Hair follicular keratinocyte (primary cell): ENCODE data around the gene C22orf23. TPM values are rescaled to one million over a fixed set of nuclear protein-coding genes. Genes with fewer than 3 reads are reported as not detected.

Experiments used
- total RNA-seq: library from RNA; depleted of rRNA; stranded (reverse); fragments of >200 nt; gene quantifications from 2 replicates; pipeline ENCODE4 v1.2.3, GENCODE V29; 2015

C22orf23 gene
- total RNA-seq = not detected in 2 replicates

GRCh38 chr22:37953437-37954179 is at the start of gene C22orf23, which contains the start of gene POLR2F:
TSS of gene C22orf23 (minus strand) at chr22:37953601. CDS start at chr22:37953149, 452 bp downstream.
TSS of gene POLR2F (plus strand) at chr22:37953699. CDS start at chr22:37953788, 89 bp downstream.

GRCh38 chr22:37983860-37984791 is 30.7 kb upstream of the C22orf23 start, which contains the start of gene SOX10:
TSS of gene SOX10 (minus strand) at chr22:37984555. CDS start at chr22:37983784, 771 bp downstream.

DNA sequence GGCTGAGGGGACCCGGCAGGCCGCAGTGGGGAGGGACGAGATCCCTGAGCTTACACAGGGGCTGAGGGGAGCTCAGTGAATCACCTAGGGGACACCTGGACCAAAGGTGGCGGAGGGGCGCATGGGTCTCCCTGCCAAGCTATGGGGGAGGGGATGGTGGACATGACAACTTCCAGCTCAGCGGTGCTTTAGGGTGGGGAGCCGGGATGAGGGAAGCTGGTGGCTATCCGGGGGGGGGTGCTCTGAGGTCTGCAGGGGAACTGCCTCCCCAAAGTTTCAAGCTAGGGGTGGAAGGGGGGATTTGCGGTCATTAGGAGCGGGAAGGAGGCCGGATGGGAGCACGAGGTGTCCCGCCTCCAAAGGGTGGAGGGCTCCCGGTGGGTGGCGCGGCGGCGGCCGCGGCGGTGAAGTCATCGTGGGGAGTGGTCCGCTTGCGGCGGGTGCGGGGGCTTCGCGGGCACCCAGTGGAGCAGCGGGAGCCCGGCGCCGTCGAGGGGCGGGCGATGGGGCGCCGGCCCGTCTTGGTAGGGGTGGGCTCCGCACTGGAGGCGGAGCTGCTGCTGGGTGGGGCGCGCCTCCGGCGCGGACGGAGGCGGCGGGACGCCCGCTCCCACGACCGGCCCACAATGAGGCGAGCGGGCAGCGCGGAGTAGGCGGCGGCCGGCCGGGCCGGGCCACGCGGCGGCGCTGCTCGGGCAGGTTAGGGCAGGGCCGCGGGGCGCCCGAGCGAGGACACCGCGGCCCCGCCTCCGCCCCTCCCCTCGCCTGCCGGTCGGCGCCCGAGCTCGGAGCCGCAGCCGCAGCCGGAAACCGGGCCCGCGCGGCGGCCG is 47.7 kb downstream of the C22orf23 start, which contains the start of gene MICALL1:
Gene MICALL1 (plus strand): TSS at position 764 of the 830 bp plus-strand sequence. CDS start 126 bp downstream, outside the sequence.

Other genes with a start within 250 kb of the C22orf23 start
- gene GCAT, start 145.7 kb downstream of the C22orf23 start, total RNA-seq = 28.8 and 40.2 TPM in 2 replicates
- gene GALR3, start 130.2 kb downstream of the C22orf23 start, total RNA-seq = not detected in 2 replicates
- 41.6 and 43.0 TPM in 2 replicates for gene ANKRD54, start 109.3 kb downstream of the C22orf23 start, total RNA-seq
- gene EIF3L, start 104.2 kb downstream of the C22orf23 start, total RNA-seq = 333 and 393 TPM in 2 replicates
- gene MICALL1, start 47.3 kb downstream of the C22orf23 start, total RNA-seq = 105 and 126 TPM in 2 replicates
- gene POLR2F, start 98 bp upstream of the C22orf23 start, total RNA-seq = 69.7 and 134 TPM in 2 replicates
- not detected in 2 replicates for gene SOX10, start 31.0 kb upstream of the C22orf23 start, total RNA-seq
- 20.2 and 42.6 TPM in 2 replicates for gene PICK1, start 103.8 kb upstream of the C22orf23 start, total RNA-seq
- gene SLC16A8, start 130.6 kb upstream of the C22orf23 start, total RNA-seq = not detected in 2 replicates
- 7.1 and 16.0 TPM in 2 replicates for gene BAIAP2L2, start 157.1 kb upstream of the C22orf23 start, total RNA-seq
- 3.6 and 7.0 TPM in 2 replicates for gene PLA2G6, start 228.2 kb upstream of the C22orf23 start, total RNA-seq
- 18.5 and 44.9 TPM in 2 replicates for gene MAFF, start 248.4 kb upstream of the C22orf23 start, total RNA-seq